Thymus (tissue), 11 donors: Measurements from ENCODE around the gene TBXAS1. TPM values are rescaled to one million over a fixed set of nuclear protein-coding genes. Genes with fewer than 3 reads are reported as not detected.

ENCODE experiments used
- DNase-seq, 9 donors: peaks; one replicate each; pipeline ENCODE4 v3.0.0-alpha.2; 2013; ENCODE audit warnings: low spot score in 9 of 9, low read depth in 6 of 9, missing footprints in 1 of 9
- H3K27ac ChIP-seq, 2 donors: one replicate each; pipeline ENCODE4 v1.5.1; 2013; ENCODE audit warnings: control low read depth in 1 of 2, low read depth in 1 of 2, low read length in 1 of 2, mild to moderate bottlenecking in 1 of 2, moderate library complexity in 1 of 2
- H3K27me3 ChIP-seq, 2 donors: one replicate each; pipeline ENCODE4 v1.5.1; 2013; ENCODE audit warnings: low read length in 1 of 2; ENCODE audit not compliant: control insufficient read depth in 2 of 2, insufficient read depth in 1 of 2
- H3K36me3 ChIP-seq, 2 donors: one replicate each; pipeline ENCODE4 v1.5.1; 2013; ENCODE audit warnings: low read length in 1 of 2, mild to moderate bottlenecking in 1 of 2, moderate library complexity in 1 of 2; ENCODE audit not compliant: control insufficient read depth in 2 of 2, insufficient read depth in 2 of 2
- H3K4me1 ChIP-seq, 2 donors: one replicate each; pipeline ENCODE4 v1.5.1; 2013; ENCODE audit warnings: low read length in 2 of 2; ENCODE audit not compliant: control insufficient read depth in 2 of 2, insufficient read depth in 2 of 2
- H3K4me3 ChIP-seq, 2 donors: one replicate each; pipeline ENCODE4 v1.5.1; 2013; ENCODE audit warnings: low read length in 2 of 2, control low read depth in 1 of 2, mild to moderate bottlenecking in 1 of 2
- H3K9me3 ChIP-seq, 2 donors: one replicate each; pipeline ENCODE4 v1.5.1; 2013; ENCODE audit warnings: low read length in 1 of 2, mild to moderate bottlenecking in 1 of 2; ENCODE audit not compliant: control insufficient read depth in 2 of 2, insufficient read depth in 1 of 2
- WGBS: extraction: QIAGEN DNeasy Blood & Tissue Kit; methylation state at CpG from one replicate; pipeline ENCODE4 v1.1.7; 2013; 5-methylcytosine and 5-hydroxymethylcytosine counted together
- polyA plus RNA-seq: library from polyadenylated mRNA; stranded (reverse); fragments of 200-250 nt; gene quantifications from one replicate; pipeline ENCODE4 v1.2.3, GENCODE V29; 2013
- total RNA-seq: library from RNA; stranded (reverse); fragments of 120-200 nt; gene quantifications from one replicate; pipeline ENCODE4 v1.2.4, GENCODE V29; 2013
- donor health status: healthy.

TBXAS1 gene
- total and polyA plus RNA-seq, 2 donors = 15.3 to 16.3 TPM

GRCh38 chr7:139799586-139799985 is 29.5 kb upstream of the TBXAS1 start:
- Histone ChIP-seq H3K36me3 (no peaks in the 10 kb centered on the region), H3K27me3 (no peaks in the 10 kb centered on the region), H3K27ac (no peak overlapping the region), H3K4me3 (no peak overlapping the region), H3K9me3 (peaks cover 2 to 14% of the 10 kb centered on the region in 2 donors), H3K4me1 (peaks cover 0 to 12% of the 10 kb centered on the region in 2 donors)
- no peak for DNase-seq
- 65% methylated on average over 2 of the region's 2 CpGs for WGBS

DNA sequence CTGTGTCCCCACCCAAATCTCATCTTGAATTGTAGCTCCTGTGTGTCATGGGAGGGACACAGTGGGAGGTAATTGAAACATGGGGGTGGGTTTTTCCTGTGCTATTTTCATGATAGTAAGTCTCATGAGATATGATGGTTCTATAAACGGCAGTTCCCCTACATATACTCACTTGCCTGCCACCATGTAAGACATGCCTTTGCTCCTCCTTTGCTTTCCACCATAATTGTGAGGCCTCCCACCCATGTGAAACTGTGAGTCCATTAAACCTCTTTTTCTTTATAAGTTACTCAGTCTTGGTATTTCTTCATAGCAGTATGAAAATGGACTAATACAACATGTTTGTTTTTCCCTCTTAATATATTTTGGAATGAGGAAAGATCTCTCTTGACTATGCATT is 24.5 kb upstream of the TBXAS1 start:
- Histone ChIP-seq H3K4me1 (no peaks in the 10 kb centered on the region), H3K27me3 (no peaks in the 10 kb centered on the region), H3K36me3 (no peaks in the 10 kb centered on the region), H3K27ac (no peak overlapping the region), H3K9me3 (peaks cover 2 to 14% of the 10 kb centered on the region in 2 donors), H3K4me3 (no peak overlapping the region)
- WGBS = 93% methylated on average over 1 of the region's 1 CpG
- DNase-seq = no peak

- WGBS = 96% methylated on average over 3 of the region's 3 CpGs
- Histone ChIP-seq H3K36me3 (no peaks in the 10 kb centered on the region), H3K4me3 (no peak overlapping the region), H3K27ac (no peak overlapping the region), H3K4me1 (peaks cover 0 to 4% of the 10 kb centered on the region in 2 donors), H3K9me3 (peaks cover 2 to 14% of the 10 kb centered on the region in 2 donors), H3K27me3 (no peaks in the 10 kb centered on the region)
- DNase-seq = no peak
Measured at GRCh38 chr7:139807009-139807408, 22.1 kb upstream of the TBXAS1 start.

DNA sequence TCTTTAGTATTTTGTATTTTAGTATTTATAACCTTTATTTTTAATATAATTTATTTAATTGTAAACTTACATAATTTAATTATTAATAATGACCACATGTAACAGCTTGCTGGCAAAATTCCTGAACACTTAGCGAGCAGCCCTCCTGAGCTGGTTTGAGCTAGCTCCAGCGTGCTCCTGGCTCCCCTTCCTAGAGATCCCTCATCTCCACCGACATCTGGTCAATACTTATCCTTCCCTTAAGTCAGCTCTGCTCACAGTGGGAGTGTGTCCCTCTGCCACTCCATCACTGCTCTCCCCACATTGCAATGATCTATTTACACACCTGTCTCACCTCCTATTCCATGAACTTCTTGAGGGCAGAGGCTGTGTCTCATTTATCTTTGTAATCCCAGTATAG is 20.6 kb upstream of the TBXAS1 start:
- H3K9me3 ChIP-seq = peaks cover 2 to 7% of the 10 kb centered on the region in 2 donors
- 97% methylated on average over 3 of the region's 3 CpGs for WGBS
- no peaks in the 10 kb centered on the region for H3K36me3 ChIP-seq
- no peak overlapping the region for H3K27ac ChIP-seq
- H3K4me3 ChIP-seq = no peak overlapping the region
- H3K4me1 ChIP-seq = peaks cover 0 to 7% of the 10 kb centered on the region in 2 donors
- DNase-seq = no peak
- H3K27me3 ChIP-seq = no peaks in the 10 kb centered on the region

GRCh38 chr7:139808846-139809442 is 20.1 kb upstream of the TBXAS1 start:
- no peaks in the 10 kb centered on the region for H3K27me3 ChIP-seq
- peaks cover 0 to 2% of the 10 kb centered on the region in 2 donors for H3K9me3 ChIP-seq
- H3K27ac ChIP-seq = no peak overlapping the region
- no peak for DNase-seq
- no peaks in the 10 kb centered on the region for H3K36me3 ChIP-seq
- H3K4me3 ChIP-seq = no peak overlapping the region
- H3K4me1 ChIP-seq = peaks cover 2 to 8% of the 10 kb centered on the region in 2 donors

GRCh38 chr7:139811066-139811465 is 18.0 kb upstream of the TBXAS1 start:
- Histone ChIP-seq H3K4me3 (no peak overlapping the region), H3K9me3 (no peaks in the 10 kb centered on the region), H3K27ac (no peak overlapping the region), H3K4me1 (peaks cover 2 to 8% of the 10 kb centered on the region in 2 donors), H3K36me3 (no peaks in the 10 kb centered on the region), H3K27me3 (no peaks in the 10 kb centered on the region)
- WGBS = 8% methylated on average over 2 of the region's 2 CpGs
- DNase-seq = peak in 1 of 9 donors; percentile 41

DNA sequence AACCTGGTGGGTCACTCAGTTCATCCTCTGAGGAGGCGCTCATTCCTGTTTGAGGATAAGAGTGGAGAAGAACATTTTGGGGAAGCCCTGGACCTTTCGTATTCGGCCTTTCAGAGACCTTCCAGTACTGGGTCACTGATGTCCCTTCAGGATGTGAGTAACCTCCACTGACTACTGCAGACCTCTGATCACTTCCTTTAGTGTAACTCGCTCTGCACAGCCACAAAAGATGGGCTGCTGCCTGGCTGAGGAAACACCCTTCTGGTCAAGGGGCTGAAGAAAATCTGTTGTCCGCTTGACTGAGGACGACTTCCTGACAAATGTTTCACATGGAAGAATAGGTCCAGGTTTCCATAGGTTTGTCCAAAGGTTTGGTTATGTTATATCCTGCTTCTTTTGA is 15.9 kb upstream of the TBXAS1 start:
- Histone ChIP-seq H3K9me3 (peaks cover 0 to 3% of the 10 kb centered on the region in 2 donors), H3K4me3 (no peak overlapping the region), H3K36me3 (no peaks in the 10 kb centered on the region), H3K27ac (no peak overlapping the region), H3K4me1 (peaks cover 2 to 8% of the 10 kb centered on the region in 2 donors), H3K27me3 (no peaks in the 10 kb centered on the region)
- 94% methylated on average over 6 of the region's 6 CpGs for WGBS
- no peak for DNase-seq

GRCh38 chr7:139813689-139814088 is 15.4 kb upstream of the TBXAS1 start:
- H3K9me3 ChIP-seq = peaks cover 0 to 3% of the 10 kb centered on the region in 2 donors
- H3K27ac ChIP-seq = no peak overlapping the region
- DNase-seq = peak in 1 of 9 donors; percentile 49
- H3K4me1 ChIP-seq = peaks cover 2 to 8% of the 10 kb centered on the region in 2 donors
- no peak overlapping the region for H3K4me3 ChIP-seq
- WGBS = 35% methylated on average over 2 of the region's 2 CpGs
- H3K36me3 ChIP-seq = no peaks in the 10 kb centered on the region
- H3K27me3 ChIP-seq = no peaks in the 10 kb centered on the region

DNA sequence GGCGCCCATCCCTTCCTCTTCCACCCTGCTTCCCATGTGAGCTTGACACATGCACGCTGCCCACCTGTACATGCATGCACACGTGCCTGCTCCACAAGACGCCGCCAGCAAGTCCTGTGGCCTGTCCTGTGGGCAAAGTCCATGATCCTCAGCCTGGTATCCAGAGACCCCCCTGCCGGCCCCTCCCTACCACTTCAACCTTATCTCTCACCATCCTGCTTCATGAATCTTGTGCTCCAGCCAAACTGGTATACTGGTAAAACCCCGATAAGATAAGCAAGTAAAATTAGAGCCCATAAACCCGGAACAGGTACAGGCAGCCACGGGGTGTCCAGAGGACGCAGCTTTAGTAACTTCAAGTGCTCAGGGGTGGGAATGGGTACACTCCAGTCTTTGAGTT is 11.8 kb upstream of the TBXAS1 start:
- H3K9me3 ChIP-seq = peaks cover 0 to 3% of the 10 kb centered on the region in 2 donors
- 98% methylated on average over 10 of the region's 10 CpGs for WGBS
- peaks cover 2 to 4% of the 10 kb centered on the region in 2 donors for H3K4me1 ChIP-seq
- no peak for DNase-seq
- no peaks in the 10 kb centered on the region for H3K36me3 ChIP-seq
- H3K27ac ChIP-seq = no peak overlapping the region
- H3K4me3 ChIP-seq = no peak overlapping the region
- peaks cover 0 to under 1% of the 10 kb centered on the region in 2 donors for H3K27me3 ChIP-seq
